CD4-positive, CD25-positive, alpha-beta regulatory T cell (primary cell): ENCODE measurements around the gene SF3A1. TPM values are rescaled to one million over a fixed set of nuclear protein-coding genes. Genes with fewer than 3 reads are reported as not detected.

Experiments used
- ATAC-seq, 2 donors: fragments of 150-1000 bp; cut with Tn5 transposase; one replicate each; pipeline ENCODE4 v1.10.0; 2021; ENCODE audit warnings: low read depth in 2 of 2, moderate number of reproducible peaks in 2 of 2, moderate library complexity in 1 of 2
- DNase-seq, 3 donors: peaks; one replicate each; pipeline versions ENCODE4 v3.0.0 to v3.0.0-alpha.2; 2012 to 2022; ENCODE audit warnings: mixed read lengths in 1 of 3
- H3K27ac ChIP-seq: one replicate; pipeline ENCODE4 v1.7.0; 2013; ENCODE audit warnings: mild to moderate bottlenecking, low read length; ENCODE audit not compliant: insufficient read depth, poor library complexity, severe bottlenecking
- H3K27me3 ChIP-seq: one replicate; pipeline ENCODE4 v1.7.0; 2013; ENCODE audit warnings: low read length; ENCODE audit not compliant: control insufficient read depth, insufficient read depth
- H3K36me3 ChIP-seq: one replicate; pipeline ENCODE4 v1.7.0; 2013; ENCODE audit warnings: mild to moderate bottlenecking, low read length, moderate library complexity; ENCODE audit not compliant: control insufficient read depth, insufficient read depth
- H3K4me1 ChIP-seq: 2 replicates; pipeline ENCODE4 v1.7.0; 2013; ENCODE audit warnings: mild to moderate bottlenecking, low read length; ENCODE audit not compliant: insufficient read depth, control insufficient read depth, poor library complexity, severe bottlenecking
- H3K4me3 ChIP-seq: one replicate; pipeline ENCODE4 v1.7.0; 2013; ENCODE audit warnings: low read depth, mild to moderate bottlenecking, low read length, moderate library complexity
- H3K9me3 ChIP-seq, 2 experiments: 1 replicate in 1 of 2; 2 replicates in 1 of 2; pipeline ENCODE4 v1.7.0; 2013; ENCODE audit warnings: low read length in 2 of 2, mild to moderate bottlenecking in 1 of 2, moderate library complexity in 1 of 2; ENCODE audit not compliant: control insufficient read depth in 2 of 2
- H3K27ac Mint-ChIP-seq, 3 donors: one replicate each; pipeline ENCODE4 v1.8.0; 2020 to 2022; ENCODE audit warnings: mild to moderate bottlenecking in 3 of 3, mixed read lengths in 3 of 3, moderate library complexity in 2 of 3
- H3K27me3 Mint-ChIP-seq: one replicate; pipeline ENCODE4 v1.8.0; 2022; ENCODE audit warnings: mild to moderate bottlenecking, mixed read lengths
- H3K36me3 Mint-ChIP-seq: one replicate; pipeline ENCODE4 v1.8.0; 2020; ENCODE audit warnings: mixed read lengths
- H3K4me1 Mint-ChIP-seq, 4 donors: one replicate each; pipeline ENCODE4 v1.8.0; 2020 to 2022; ENCODE audit warnings: mixed read lengths in 4 of 4, mild to moderate bottlenecking in 1 of 4
- H3K4me3 Mint-ChIP-seq, 4 donors: one replicate each; pipeline ENCODE4 v1.8.0; 2020 to 2022; ENCODE audit warnings: mild to moderate bottlenecking in 4 of 4, mixed read lengths in 4 of 4, moderate library complexity in 3 of 4
- H3K9me3 Mint-ChIP-seq, 7 donors: one replicate each; pipeline ENCODE4 v1.8.0; 2020 to 2022; ENCODE audit warnings: mixed read lengths in 7 of 7, mild to moderate bottlenecking in 3 of 7, moderate library complexity in 2 of 7
- polyA plus RNA-seq, 4 donors: library from polyadenylated mRNA; unstranded; fragments of 300-500 nt; fragmentation: Illumina TruSeq; gene quantifications; one replicate each; pipeline ENCODE4 v1.2.3, GENCODE V29; 2021
- total RNA-seq: library from RNA; stranded (reverse); gene quantifications from one replicate; pipeline ENCODE4 v1.2.3, GENCODE V29; 2022

SF3A1 gene
- total and polyA plus RNA-seq, 5 donors from 2014 or later = 66.6 to 389 (median 77.9) TPM

GRCh38 chr22:30326255-30326705 is 30.4 kb downstream of the SF3A1 start:
- peak overlapping the region; percentile 81 for H3K4me3 ChIP-seq
- H3K27me3 ChIP-seq = no peaks in the 10 kb centered on the region
- Mint-ChIP-seq H3K9me3 (no peaks in the 10 kb centered on the region), H3K4me3 (peak overlapping the region; percentile 85 to 94 (median 92)), H3K36me3 (peaks cover 16% of the 10 kb centered on the region), H3K27ac (peak overlapping the region; percentile 79 to 95 (median 88)), H3K27me3 (no peaks in the 10 kb centered on the region), H3K4me1 (peaks cover 11 to 61% (median 43%) of the 10 kb centered on the region in 4 donors)
- DNase-seq (peak in 1 of 3 donors; percentile 35), ATAC-seq (no peak)
- peaks cover 58% of the 10 kb centered on the region for H3K4me1 ChIP-seq
- peaks cover 8% of the 10 kb centered on the region for H3K36me3 ChIP-seq
- peak overlapping the region; percentile 69 for H3K27ac ChIP-seq
- no peaks in the 10 kb centered on the region for H3K9me3 ChIP-seq

- Histone ChIP-seq H3K27me3 (no peaks in the 10 kb centered on the region), H3K4me1 (peaks cover 63% of the 10 kb centered on the region), H3K4me3 (peak overlapping the region; percentile 81), H3K36me3 (peaks cover 11% of the 10 kb centered on the region), H3K27ac (peak overlapping the region; percentile 69), H3K9me3 (no peaks in the 10 kb centered on the region)
- Mint-ChIP-seq H3K27me3 (no peaks in the 10 kb centered on the region), H3K36me3 (peaks cover 15% of the 10 kb centered on the region), H3K9me3 (no peaks in the 10 kb centered on the region), H3K4me1 (peaks cover 11 to 66% (median 47%) of the 10 kb centered on the region in 4 donors), H3K27ac (peak overlapping the region; percentile 79 to 95 (median 88)), H3K4me3 (peak overlapping the region; percentile 85 to 94 (median 92))
- ATAC-seq (no peak), DNase-seq (no peak)
Observed at GRCh38 chr22:30325724-30326254, 30.9 kb downstream of the SF3A1 start.

- no peak for DNase-seq
- H3K4me3 ChIP-seq = peak overlapping the region; percentile 81
Observed at GRCh38 chr22:30325065-30325720, 31.5 kb downstream of the SF3A1 start.

GRCh38 chr22:30324014-30324730 is 32.5 kb downstream of the SF3A1 start:
- Histone ChIP-seq H3K27me3 (no peaks in the 10 kb centered on the region), H3K27ac (peak overlapping the region; percentile 34), H3K4me1 (peaks cover 79% of the 10 kb centered on the region), H3K36me3 (peaks cover 23% of the 10 kb centered on the region), H3K9me3 (no peaks in the 10 kb centered on the region), H3K4me3 (peak overlapping the region; percentile 81)
- Mint-ChIP-seq H3K4me3 (peak overlapping the region; percentile 85 to 94 (median 92)), H3K27ac (peak overlapping the region; percentile 75 to 95 (median 91)), H3K4me1 (peaks cover 11 to 79% (median 58%) of the 10 kb centered on the region in 4 donors), H3K27me3 (no peaks in the 10 kb centered on the region), H3K9me3 (no peaks in the 10 kb centered on the region), H3K36me3 (peaks cover 15% of the 10 kb centered on the region)
- no peak for ATAC-seq
- DNase-seq = peak in 1 of 3 donors; percentile 69

More at GRCh38 chr22:30325065-30325720, 31.5 kb downstream of the SF3A1 start:
- no peak for ATAC-seq
- no peaks in the 10 kb centered on the region for H3K27me3 Mint-ChIP-seq
- Histone ChIP-seq H3K4me1 (peaks cover 68% of the 10 kb centered on the region), H3K9me3 (no peaks in the 10 kb centered on the region), H3K27ac (peak overlapping the region; percentile 69), H3K36me3 (peaks cover 16% of the 10 kb centered on the region), H3K27me3 (no peaks in the 10 kb centered on the region)
- H3K4me3 Mint-ChIP-seq = peak overlapping the region; percentile 85 to 94 (median 92)
- no peaks in the 10 kb centered on the region for H3K9me3 Mint-ChIP-seq
- H3K36me3 Mint-ChIP-seq = peaks cover 15% of the 10 kb centered on the region
- peaks cover 11 to 69% (median 49%) of the 10 kb centered on the region in 4 donors for H3K4me1 Mint-ChIP-seq
- H3K27ac Mint-ChIP-seq = peak overlapping the region; percentile 88 to 95 (median 91)

- Histone ChIP-seq H3K4me1 (peaks cover 88% of the 10 kb centered on the region), H3K9me3 (no peaks in the 10 kb centered on the region), H3K27me3 (no peaks in the 10 kb centered on the region), H3K36me3 (peaks cover 28% of the 10 kb centered on the region), H3K27ac (no peak overlapping the region), H3K4me3 (peak overlapping the region; percentile 47)
- ATAC-seq (no peak), DNase-seq (no peak)
- Mint-ChIP-seq H3K27ac (peak overlapping the region; percentile 67 to 95 (median 72)), H3K4me3 (peak overlapping the region; percentile 85 to 94 (median 92)), H3K9me3 (no peaks in the 10 kb centered on the region), H3K27me3 (no peaks in the 10 kb centered on the region), H3K4me1 (peaks cover 19 to 88% (median 67%) of the 10 kb centered on the region in 4 donors), H3K36me3 (peaks cover 24% of the 10 kb centered on the region)
Observed at GRCh38 chr22:30323246-30323645, 33.4 kb downstream of the SF3A1 start.

GRCh38 chr22:30321461-30321860 is 35.2 kb downstream of the SF3A1 start:
- Histone ChIP-seq H3K27ac (peak overlapping the region; percentile 6), H3K4me1 (peaks cover 96% of the 10 kb centered on the region), H3K27me3 (no peaks in the 10 kb centered on the region), H3K36me3 (peaks cover 28% of the 10 kb centered on the region), H3K4me3 (no peak overlapping the region), H3K9me3 (no peaks in the 10 kb centered on the region)
- peaks cover 19 to 94% (median 72%) of the 10 kb centered on the region in 4 donors for H3K4me1 Mint-ChIP-seq
- no peaks in the 10 kb centered on the region for H3K9me3 Mint-ChIP-seq
- H3K27ac Mint-ChIP-seq = peak overlapping the region in 2 of 3 donors; percentile 67 to 81
- DNase-seq (no peak), ATAC-seq (no peak)
- no peaks in the 10 kb centered on the region for H3K27me3 Mint-ChIP-seq
- peaks cover 34% of the 10 kb centered on the region for H3K36me3 Mint-ChIP-seq
- peak overlapping the region in 3 of 4 donors; percentile 50 to 55 (median 53) for H3K4me3 Mint-ChIP-seq

- no peak overlapping the region for H3K4me3 ChIP-seq
- no peaks in the 10 kb centered on the region for H3K9me3 ChIP-seq
- Mint-ChIP-seq H3K27ac (peak overlapping the region in 2 of 3 donors; percentile 81 to 92), H3K4me1 (peaks cover 19 to 97% (median 81%) of the 10 kb centered on the region in 4 donors), H3K36me3 (peaks cover 43% of the 10 kb centered on the region), H3K9me3 (no peaks in the 10 kb centered on the region), H3K27me3 (no peaks in the 10 kb centered on the region), H3K4me3 (peak overlapping the region; percentile 33 to 75 (median 62))
- peaks cover 99% of the 10 kb centered on the region for H3K4me1 ChIP-seq
- no peak for DNase-seq
- ATAC-seq = no peak
- no peaks in the 10 kb centered on the region for H3K27me3 ChIP-seq
- H3K27ac ChIP-seq = no peak overlapping the region
- peaks cover 28% of the 10 kb centered on the region for H3K36me3 ChIP-seq
Observed at GRCh38 chr22:30320021-30320556, 36.6 kb downstream of the SF3A1 start.
